Fibroblast of gingiva (primary cell): ENCODE measurements around the gene TNFRSF4.

Experiments
- DNase-seq: peaks from one replicate; pipeline ENCODE4 v3.0.0-alpha.2; 2011; ENCODE audit warnings: low read depth

Gene TNFRSF4

DNA sequence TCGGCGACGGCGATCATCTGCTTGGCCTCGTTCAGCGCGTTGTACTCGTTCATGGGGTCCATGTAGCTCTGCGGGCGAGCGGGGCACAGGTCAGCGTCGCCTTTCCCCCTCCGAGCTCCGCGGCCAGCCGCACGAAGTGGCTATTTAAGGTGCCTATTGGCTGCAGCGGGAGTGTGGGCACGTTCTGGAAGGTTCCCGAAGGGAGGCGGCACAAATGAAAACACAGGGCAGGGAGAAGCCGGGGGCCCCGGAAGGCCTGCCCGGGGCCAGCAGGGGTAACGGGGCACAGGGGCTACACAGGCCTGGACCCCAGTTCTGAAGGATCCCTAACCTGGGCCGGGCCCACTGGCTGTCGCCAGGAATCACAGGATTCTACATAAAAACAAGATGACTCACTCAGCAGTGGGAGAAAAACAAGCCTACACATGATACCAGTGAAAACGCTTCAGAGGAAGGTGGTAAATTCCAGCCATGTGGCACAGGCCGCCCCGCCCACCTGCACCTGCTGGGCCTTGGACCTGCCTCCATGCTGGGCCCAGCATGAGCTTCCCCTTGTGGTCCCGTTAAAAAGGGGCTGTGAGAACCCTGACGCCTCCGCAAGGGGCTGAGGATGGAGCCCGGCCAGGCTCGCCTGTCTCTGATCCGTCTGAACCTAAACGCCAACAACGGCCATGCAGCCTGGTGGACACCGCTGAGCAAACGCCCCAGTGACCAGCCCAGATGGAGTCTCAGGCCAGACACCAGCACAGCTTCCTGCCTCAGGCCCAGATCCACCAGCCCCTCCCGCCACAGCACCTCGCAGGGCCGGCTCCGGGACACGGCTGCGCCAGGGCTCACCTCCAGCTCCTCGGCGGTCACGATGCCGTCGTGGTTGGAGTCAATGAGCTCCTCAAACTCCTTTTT is 3.9 kb upstream of the TNFRSF4 start:
- no peak for DNase-seq

DNA sequence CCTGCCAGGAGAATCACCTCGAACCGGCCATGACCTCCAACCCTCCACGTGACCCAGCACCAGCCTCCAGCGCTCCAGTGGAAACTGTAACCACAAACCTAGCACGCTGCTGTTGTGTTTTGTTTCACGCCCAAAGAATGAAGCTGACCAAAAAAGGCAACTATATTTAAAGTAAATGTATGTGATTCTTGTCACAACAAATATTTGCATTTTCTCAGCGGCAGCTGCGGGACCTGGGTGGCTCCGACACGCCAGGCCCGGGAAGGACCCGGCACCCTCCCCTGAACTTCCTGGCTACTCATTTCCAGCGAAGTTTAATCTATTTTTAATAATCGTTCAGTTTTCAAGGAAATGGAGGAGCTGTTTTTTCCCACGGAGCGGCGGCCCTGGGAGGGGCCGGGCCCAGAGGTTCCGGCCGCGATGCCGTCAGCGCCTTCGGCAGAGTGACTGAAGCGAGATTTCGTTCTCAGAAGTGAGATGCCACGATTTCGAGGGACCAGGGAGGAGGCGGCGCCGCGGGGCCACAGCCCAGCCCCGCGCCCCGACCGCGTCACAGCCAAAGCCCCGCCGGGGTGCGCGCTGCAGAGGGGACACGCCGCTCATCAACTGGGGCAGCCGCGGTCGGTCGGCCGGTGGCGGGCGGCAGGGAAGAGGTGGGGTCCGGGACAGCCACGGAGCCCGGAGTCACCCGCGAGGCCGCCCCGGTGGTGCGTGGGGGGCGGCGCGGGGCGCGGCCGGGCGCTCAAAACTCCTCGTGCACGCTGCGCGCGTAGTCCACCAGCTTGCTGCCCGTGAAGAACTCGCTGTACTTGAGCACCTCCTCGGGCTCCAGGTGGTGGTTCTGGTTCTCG is 3.0 kb upstream of the TNFRSF4 start:
- no peak for DNase-seq

DNA sequence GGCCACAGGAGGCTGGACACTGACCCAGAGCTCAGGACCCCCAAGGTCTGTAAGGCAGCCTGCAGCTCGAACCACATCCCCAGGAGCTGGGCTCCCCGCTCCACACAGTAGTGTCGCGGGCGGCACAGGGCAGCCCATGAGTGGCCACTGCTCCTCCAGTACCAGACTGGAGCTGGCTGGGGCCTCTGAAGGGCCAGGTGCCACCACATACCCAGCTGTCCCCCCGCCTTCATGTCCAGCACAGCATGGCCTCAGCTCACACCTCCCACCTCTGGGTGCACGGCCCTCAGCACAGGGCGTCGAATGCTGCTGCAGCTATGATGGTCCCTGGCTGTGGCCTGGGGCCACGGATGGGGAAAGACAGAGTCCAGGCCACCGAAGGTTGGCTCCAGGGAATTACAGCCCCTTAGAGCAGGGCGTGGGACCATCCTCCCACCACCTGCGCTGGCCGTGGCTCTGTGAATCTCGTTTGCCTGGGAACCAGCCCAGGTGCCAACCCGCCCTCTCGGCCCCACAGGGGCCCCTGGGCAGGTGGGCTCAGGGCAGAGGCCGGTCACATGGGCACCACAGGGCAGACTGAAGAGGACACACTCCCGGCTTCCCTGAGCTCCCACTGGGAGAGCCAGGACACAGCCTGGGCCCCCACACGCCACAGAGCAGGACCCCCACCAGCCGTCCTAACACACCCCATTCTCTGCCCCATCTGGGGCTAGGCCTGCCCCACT is 2.1 kb upstream of the TNFRSF4 start:
- DNase-seq, result no peak

DNA sequence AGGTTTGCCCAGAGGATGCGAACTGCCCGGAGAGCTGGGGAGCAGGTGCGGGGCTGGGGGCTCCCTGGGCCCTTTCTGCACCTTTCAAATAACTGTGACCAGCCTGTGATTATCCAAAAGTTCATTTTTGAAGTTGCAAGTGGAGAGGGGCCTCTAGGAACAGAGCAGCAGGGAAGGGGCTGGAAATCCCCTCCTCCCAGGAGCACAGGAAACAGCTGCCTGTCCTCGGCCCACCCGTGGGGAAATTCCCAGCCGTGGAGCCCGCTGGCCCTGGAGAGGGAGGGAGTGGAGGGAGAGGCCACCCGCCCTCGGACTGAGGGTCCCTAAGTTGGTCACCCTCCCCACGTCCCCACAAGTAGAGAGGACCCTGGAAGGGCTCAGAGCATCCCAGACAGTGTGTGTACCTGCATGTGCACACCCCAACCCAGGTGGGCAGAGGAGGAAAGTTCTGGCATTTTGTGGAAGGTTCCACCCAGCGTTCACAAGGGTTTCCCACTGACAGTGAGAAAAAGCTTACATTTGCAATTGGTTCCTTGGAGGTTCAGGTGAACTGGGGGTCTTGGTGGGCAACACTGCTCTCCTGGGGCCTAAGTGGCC is 1.2 kb upstream of the TNFRSF4 start:
- DNase-seq, result no peak

DNA sequence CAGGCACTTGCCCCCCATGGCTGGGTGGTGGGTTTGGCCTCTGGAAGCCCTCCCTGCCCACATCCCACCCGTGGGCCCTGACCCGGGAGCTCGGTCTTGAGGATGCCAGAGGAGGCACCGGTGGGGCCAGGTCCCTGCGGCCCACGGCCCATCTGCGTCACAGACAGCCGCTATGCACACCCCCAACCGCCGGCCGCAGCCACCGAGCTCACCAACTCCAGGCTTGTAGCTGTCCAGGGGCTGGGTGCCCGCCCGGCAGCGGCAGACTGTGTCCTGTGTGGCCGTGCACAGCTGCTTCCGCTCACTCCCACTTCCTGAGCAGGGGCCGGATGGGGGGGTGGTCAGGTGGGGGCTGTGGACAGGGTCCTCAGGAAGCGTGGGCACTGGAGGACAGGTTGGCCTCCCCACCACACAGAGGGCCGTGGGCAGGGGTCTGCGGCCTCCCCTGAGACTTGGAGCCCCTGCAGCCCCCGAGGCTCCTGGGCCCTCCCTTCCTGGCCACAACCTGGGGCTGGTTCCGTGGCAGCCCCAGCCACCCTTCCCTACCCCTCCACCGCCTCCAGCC is 1.1 kb downstream of the TNFRSF4 start:
- no peak for DNase-seq

DNA sequence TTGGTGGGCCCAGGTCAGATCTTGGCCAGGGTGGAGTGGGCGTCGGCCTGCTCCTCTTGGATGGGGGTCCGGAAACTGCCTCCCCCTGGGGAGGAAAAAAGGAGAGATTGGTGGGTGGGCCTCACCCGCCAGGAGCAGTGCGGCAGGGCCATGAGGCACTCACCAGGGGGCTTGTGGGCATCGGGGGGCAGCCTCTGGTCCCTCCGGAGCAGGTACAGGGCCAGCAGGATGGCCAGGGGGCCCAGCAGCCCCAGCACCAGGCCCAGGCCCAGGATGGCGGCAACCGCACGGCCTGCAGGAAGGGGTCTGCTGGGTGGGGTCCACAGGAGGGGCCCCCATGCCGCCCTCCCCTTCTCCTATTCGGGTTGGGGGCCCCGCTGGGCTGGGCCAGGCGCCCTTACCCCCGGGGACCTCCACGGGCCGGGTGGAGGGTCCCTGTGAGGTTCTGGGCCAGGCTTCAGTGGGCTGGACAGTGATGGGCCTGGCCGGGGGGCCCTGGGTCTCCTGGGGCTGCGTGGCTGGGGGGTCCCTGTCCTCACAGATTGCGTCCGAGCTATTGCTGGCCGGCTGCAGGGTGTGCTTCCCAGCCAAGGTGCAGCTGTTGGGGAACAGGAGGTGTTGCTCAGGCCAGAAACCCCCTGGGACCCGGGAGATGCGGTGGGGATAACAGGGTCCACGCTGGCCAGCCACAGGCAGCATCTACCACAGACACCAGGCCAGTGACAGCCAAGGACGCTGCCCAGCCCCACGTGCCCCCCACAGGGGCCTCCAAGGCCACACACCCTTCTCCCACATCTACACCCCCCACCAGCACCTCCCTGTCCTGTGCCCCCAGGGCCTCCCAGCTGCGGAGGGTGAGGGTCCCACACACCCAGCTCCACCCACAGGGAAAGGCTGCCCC is 2.2 kb downstream of the TNFRSF4 start:
- DNase-seq, result no peak

DNA sequence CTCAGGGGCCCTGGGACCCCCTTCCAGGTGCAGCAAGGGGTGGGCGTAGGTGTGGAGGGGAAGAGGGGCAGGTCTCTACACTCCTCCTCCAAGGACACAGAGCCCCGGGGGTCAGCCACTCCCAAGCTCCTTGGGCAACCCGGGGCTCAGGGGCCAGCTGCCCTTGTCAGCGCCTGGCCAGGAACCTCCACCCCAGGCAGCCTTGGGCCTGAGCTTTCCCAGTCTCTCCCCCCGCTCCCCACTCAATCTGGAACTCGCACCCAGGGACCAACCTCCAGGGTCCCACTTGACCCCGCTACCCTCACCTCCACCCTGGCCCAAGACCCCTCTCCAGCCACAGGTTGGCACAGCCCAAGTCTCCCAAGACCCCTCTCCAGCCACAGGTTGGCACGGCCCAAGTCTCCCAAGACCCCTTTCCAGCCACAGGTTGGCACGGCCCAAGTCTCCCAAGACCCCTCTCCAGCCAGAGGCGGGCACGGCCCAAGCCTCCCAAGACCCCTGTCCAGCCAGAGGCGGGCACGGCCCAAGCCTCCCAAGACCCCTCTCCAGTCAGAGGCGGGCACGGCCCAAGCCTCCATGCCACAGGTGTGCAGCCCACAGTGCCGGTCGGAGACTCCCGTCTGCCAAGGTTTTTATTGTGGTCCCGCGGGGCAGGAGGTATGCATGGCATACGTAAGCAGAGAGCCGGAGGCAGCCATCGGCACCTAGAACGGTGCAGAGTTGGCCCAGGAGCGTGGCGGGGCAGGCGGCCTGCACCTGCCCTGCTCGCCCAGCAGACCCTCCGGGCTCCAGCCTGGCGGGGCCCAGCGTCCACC is 3.0 kb downstream of the TNFRSF4 start:
- no peak for DNase-seq

DNA sequence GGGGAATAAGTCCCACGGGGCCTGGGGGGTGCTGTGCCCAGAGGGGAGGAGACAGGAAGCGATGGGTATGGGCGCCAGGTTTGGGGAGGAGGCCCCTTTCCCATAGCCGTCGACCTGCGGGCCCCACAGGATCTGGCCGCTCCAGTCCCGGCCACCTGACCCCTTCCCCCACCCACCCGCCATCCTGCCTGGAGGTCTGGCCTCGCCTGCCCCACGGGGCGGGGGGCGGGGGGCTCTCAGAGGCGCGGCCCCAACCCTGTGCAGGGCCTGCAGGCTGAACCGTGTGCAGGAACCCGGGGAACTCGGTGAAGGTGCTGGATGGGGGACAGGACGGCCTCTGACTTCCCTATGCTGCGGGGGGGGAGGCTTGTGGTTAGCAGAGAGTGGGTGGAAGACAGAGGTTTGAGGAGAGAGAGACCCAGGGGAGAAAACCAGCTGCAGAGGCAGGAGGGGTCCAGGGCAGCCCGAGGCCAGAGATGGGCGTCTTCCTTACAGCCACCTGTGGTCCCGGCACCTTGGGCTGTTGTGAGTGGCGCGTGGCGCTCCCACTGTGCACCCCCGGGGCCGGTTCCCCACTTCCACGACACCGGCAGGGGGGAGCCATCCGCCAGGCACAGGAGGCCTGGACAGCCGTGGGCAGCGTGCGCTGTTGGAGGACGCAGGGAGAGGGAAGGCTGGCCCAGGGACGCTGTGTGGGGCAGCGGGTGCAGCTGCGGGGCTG is 5.1 kb downstream of the TNFRSF4 start:
- no peak for DNase-seq

DNA sequence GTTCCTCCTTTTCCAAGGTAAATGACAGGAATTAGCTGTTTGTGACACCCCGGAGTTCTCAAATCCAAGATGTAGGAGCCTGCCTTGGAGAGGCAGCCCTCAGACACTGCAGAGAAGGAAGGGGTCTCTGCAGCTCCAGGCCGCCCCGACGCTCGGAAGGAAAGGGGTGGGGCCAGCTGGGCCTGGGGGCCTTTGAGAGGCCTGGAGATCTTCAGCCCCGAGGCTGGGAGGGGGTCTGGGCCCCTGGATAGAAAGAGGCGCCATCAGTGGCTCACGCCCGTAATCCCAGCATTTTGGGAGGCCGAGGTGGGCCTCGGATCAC is 6.4 kb downstream of the TNFRSF4 start:
- no peak for DNase-seq

DNA sequence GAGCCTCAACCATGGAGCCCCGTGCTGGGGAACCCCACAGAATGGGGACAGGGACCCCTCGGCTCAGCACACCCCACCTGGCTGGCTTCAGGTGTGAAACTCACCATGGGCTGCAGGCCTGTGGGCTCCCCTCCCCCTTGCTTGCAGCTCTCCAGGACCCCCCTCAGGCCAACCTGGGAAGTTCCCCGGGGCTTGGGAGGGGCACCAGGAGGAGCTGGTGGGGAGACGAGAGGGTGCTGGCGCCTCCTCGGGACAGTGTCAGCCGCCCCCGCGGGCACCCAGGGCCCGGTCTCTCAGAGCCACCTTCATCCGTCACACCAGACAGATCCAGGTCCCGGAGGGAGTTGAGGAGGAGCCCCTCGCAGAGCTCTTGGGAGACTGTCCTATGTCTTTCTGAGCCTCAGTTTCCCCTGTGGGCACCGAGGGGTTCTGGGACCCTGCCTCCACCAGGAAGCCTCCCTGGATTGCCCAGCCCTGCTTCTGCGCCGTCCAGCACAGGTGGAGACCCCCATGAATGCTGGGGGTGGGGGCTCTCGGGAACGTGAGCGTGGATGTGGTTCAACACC is 6.9 kb downstream of the TNFRSF4 start:
- no peak for DNase-seq

DNA sequence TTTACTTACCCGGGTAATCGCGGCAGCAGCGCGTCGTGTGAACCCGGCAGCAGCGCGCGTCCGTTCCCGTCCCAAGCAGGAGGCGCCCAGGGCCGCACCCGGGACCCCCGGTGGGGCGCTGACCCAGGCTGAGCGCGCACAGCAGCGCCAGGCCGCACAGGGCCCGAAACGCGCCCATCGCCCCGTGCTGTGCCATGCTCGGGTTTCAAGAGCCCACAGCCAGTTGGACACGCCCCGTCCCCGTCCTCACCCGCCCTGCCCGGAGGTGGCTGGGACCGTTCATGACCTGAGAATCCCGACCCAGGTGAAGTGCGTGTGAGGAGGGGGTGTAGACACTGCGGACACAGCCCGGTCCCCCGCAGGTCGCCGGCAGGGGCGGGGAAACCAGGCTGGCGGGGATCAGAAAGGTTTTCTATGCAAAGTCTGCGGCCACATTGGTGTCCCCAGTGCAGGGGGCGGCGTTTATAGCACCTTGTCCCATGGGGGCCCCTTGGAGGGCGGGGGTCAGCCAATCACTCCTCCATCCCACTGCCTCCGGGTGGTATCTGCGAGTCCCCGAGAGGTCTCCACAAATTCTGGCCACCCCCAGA is 7.5 kb downstream of the TNFRSF4 start, which contains the start of gene TNFRSF18:
TSS of gene TNFRSF18 (minus strand) at position 217 of the 590 bp plus-strand sequence. CDS start at position 196, 21 bp downstream.
- DNase-seq, result no peak

DNA sequence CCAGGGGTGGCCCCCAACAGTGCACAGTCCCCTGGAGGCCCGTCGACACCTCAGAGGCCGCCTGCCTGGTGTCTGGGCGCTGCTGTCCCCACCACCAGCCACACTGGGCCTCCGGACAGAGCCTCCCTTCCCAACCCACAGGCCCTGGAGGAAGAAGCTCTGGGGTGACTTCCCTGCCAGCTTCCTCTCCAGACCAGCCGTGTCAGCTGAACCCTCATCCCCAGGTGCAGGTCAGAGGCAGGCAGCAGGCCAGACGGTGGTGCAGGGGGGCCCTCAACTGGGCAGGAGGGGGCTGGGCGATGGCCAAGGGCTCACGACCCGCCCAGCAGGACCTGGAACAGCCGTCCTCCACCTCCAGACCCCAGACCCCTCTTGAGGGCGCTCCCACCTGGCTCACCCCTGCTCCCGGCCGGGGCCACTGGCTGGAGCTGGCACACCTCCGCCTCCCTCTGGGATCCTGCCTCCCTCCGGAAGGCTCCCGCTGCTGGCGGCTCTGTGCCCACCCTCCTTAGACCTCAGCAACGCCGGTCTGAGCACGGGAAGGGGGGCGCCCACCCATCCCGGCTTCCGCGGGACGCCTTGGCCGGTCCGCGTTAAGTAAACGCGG is 8.1 kb downstream of the TNFRSF4 start:
- no peak for DNase-seq

DNA sequence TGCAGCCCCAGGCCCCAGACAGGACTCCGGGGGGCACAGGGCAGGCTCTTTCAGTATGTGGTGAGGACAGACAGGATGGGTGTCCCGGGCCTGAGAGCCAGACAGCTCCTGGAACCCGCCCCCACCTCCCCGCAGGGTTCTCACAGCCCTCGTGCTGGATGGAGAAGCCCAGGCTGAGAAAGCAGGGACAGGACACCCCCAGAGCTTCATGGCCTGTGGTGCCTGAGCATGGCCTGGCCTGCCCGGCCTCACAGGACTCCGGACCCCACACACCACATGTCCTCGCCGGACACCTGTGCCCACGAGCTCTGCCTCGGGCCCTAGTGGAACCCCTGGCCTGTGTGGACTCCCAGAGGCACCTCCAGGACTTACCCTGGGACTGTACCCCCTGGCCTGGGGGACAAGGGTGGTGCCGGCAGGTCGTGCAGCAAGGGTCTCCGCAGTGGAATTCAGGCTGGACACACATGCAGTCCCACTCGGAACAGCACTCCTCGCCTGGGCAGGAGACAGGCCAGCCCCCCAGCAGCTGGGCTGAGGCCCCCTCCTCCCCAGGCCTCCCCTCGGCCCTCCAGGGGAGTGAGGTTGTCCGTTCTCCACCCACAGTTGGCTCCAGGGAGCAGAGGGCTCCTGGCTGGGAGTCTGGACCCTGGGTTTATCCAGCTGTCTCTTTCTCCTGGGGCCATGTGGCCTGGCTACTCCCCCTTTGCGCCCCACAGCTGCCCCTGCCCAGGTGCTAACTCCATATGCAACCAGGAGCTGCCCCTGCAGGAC is 8.8 kb downstream of the TNFRSF4 start:
- DNase-seq, result no peak

DNA sequence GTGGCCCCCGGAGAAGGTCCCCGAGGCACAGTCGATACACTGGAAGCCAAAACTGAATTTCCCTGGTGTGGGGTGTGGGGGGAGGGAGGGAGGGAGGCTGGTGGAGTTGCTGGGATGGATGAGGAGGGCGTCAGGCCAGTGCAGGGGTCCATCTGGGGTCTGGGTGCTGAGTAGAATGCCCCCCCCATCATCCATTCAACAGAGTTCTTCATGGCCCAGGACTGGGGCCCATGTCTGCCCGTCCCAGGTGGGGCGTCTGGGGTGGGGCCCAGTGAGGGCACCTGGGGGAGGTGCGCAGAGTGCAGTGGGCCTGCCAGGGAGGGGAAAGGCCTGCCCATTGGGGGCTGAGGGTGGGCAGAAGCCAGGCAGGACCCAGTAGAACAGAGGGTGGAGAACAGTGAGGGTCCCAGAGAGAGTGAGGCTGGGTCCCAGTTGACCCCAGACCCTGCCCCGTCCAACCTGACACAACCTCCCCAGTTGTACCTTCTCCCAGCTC is 9.5 kb downstream of the TNFRSF4 start:
- no peak for DNase-seq

DNA sequence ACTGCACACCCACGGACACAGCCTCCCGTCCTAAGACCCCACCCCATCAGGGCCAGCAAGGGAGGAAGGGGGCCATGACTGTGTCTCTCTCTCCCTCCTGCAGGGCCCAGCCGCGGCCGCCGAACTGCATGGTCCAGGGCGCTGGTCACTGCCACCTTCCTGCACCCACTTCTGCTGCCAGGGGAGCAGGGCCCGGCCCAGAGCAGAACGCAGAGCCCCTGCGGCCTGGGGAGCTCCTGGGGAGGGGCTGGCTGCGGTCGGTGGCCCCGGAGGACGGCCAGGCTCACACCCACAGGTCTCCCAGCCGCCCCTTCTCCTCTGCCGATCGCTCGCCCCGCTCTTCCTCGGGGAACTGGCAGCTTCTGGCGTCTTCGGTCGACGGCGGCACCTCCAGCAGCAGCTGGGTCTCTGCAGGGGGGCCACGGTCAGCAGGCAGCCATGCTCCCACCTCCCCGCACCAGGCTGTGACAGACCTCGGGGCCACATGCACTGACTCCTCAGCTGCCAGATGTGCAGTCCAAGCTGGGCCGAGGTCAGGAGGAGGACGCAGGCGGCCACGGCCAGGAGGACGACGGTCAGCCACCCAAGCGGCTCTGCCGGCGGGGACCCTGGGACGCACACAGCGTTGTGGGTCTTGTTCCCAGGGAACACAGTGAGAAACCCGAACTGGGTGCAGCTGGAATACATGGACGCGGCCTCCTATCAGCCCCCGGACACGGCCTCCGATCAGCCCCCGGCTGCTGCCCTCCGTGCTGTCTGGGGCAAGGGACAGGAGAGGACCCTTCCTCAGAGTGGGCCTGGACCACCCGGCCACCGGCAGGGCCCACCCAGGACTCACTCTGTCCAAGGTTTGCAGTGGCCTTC is 10.2 kb downstream of the TNFRSF4 start:
- DNase-seq, result no peak
